ENCODE results near the gene POMGNT2.
A peak's percentile ranks its signal among the peaks of the same experiment; 100 is the strongest.

Gene POMGNT2

DNA sequence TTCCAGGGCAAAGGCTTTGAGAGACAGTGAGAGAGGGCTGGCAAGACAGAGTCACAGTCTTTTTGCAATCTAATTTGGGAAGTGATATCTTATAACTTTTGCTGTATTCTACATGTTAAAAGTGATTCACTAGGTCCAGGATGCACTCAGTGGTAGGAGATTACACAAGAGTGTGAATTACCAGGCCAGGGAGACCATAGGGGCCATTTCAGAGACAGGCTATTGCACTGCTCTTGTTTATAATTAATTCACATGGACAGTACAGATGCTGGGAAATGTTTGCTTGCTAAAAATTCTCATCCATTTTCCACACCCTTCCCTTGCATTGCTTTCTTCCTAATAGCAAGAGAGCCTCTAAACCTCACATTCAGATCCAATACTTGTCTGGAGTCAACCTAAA lies 22.6 kb upstream of the POMGNT2 start:
- DNase-seq (ENCODE audit: low read depth in 1 of 2, low spot score in 1 of 2): no peak
- no peak for TF ChIP-seq JUND (IDR thresholded peaks at IDR 0.05; ENCODE audit: low read depth)
- in situ Hi-C loops (cut with HindIII; ENCODE audit: low pct_unique_long_range_greater_than_20kb, low sequenced_read_pairs): no loop called here

DNA sequence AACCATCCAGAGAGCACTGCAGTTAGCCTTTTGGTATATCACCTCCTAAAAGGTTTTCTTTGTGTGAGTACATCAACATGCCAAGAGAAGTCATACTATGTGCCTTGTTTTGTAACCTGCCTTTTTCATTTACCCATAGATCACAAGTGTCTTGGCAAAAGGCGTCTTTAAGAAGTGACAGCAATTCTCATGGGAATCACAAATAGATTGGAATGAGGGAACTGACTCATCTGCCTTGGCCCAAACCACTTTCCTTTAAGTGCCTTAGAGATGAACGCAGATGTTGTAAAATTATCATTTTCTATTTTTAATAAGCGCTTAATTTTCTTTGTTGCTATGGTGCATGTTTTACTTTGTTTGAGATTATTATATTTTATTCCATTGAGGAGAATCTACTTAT lies 20.7 kb upstream of the POMGNT2 start:
- TF ChIP-seq JUND (IDR thresholded peaks at IDR 0.05; ENCODE audit: low read depth): no peak
- DNase-seq (ENCODE audit: low read depth in 1 of 2, low spot score in 1 of 2): no peak
- in situ Hi-C loops (cut with HindIII; ENCODE audit: low pct_unique_long_range_greater_than_20kb, low sequenced_read_pairs): no loop called here

DNA sequence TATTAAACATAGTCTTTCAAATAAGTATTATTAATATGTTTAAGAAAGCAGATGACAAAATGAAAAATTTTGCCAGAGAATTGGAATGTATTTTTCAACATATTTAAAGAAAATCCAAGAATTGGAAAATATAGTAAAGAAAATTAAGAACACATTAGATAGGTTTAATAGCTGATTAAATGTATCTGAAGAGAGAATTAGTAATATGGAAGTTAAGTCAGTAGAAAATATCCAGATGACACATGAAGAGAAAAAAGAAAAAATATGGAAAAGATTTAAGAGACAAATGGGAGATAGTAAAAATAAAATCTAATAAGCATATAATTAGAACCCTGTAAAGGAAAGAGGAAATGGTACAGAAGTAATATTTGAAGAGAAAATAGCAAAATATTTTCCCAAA lies 18.0 kb upstream of the POMGNT2 start:
- in situ Hi-C loops (cut with HindIII; ENCODE audit: low pct_unique_long_range_greater_than_20kb, low sequenced_read_pairs): no loop called here
- TF ChIP-seq JUND (IDR thresholded peaks at IDR 0.05; ENCODE audit: low read depth): no peak
- DNase-seq (ENCODE audit: low read depth in 1 of 2, low spot score in 1 of 2): no peak

DNA sequence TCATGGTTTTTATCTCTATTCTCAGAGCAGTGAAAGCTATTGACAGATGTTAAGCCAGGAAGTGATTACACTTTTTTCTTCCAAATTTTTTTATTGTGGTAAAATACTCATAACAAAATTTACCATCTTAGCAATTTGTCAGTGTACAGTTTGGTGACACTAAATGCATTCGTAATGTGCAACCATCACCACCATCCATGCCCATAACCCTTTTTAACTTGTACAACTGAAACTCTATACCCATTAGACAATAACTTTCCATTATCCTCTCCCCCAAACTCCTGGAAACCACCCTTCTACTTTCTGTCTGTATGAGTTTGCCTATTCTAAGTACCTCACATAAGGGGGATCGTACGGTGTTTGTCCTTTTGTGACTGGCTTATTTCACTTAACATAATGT lies 15.1 kb upstream of the POMGNT2 start:
- TF ChIP-seq JUND (IDR thresholded peaks at IDR 0.05; ENCODE audit: low read depth): no peak
- DNase-seq (ENCODE audit: low read depth in 1 of 2, low spot score in 1 of 2): no peak
- in situ Hi-C loops (cut with HindIII; ENCODE audit: low pct_unique_long_range_greater_than_20kb, low sequenced_read_pairs): no loop called here

DNA sequence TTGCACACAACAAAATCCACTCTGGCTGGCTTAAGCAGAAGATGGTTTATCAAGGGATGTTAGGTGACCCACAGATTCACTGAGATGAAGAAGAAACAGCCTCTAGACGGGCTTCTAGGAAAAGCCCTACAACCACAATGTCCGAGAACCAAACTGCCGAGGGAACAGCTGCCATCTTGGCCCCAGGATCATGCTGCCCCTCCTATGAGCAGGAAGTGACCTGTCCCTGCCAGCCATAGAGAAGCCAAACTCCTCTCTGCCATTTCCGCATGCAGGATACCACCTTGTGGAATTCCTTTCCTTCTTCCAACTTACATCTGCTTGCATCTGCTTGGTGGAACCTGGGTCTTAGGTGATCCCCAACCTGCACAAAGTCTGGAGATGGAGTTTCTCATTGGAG lies 11.4 kb upstream of the POMGNT2 start:
- in situ Hi-C loops (cut with HindIII; ENCODE audit: low pct_unique_long_range_greater_than_20kb, low sequenced_read_pairs): no loop called here

DNA sequence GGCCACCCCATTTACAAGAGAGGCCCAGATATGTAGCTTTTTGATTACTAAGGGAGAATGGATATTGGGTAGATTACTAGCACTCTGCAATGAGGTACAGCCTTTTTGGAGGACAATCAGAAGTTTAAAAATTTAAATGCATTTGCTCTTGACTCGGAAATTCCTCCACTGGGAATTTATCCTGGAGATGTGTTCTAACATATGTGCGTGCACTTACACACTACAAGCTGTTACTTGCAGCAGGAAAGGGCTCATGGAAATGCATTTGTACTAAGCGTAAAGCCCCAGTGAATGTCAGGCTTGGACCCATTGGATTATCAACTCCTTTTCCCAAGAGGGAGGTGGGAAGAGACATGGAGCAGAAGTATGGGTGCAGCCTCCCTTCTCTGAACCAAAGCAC lies 7.8 kb upstream of the POMGNT2 start:
- no peak for TF ChIP-seq JUND (IDR thresholded peaks at IDR 0.05; ENCODE audit: low read depth)
- in situ Hi-C loops (cut with HindIII; ENCODE audit: low pct_unique_long_range_greater_than_20kb, low sequenced_read_pairs): no loop called here
- DNase-seq (ENCODE audit: low read depth in 1 of 2, low spot score in 1 of 2): no peak

More for the DNA sequence above, 11.4 kb upstream of the POMGNT2 start:
- no peak for TF ChIP-seq JUND (IDR thresholded peaks at IDR 0.05; ENCODE audit: low read depth)
- no peak for DNase-seq (ENCODE audit: low read depth in 1 of 2, low spot score in 1 of 2)

DNA sequence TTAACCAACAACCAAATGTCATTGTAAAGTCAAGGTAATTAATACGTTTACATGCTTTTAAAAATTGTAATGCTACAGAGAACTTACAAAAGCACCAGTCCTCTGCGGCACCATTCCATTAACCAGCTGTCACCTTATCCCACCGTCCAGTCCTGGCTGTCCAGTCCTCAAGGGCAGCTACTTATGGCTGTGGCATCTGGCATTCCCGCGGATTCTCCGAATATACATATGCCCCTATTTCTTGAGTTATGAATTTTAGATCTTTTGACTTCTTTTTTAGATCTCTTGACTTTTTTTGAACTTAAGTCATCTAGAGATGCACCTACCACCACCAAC lies 382 bp upstream of the POMGNT2 start:
- TF ChIP-seq JUND (IDR thresholded peaks at IDR 0.05; ENCODE audit: low read depth): no peak
- in situ Hi-C loops (cut with HindIII; ENCODE audit: low pct_unique_long_range_greater_than_20kb, low sequenced_read_pairs): no loop called here
- no peak for DNase-seq (ENCODE audit: low read depth in 1 of 2, low spot score in 1 of 2)

- peak; percentile 26 to 38 for DNase-seq (ENCODE audit: low read depth in 1 of 2, low spot score in 1 of 2)
- in situ Hi-C loops (cut with HindIII; ENCODE audit: low pct_unique_long_range_greater_than_20kb, low sequenced_read_pairs): no loop called here
- TF ChIP-seq JUND (IDR thresholded peaks at IDR 0.05; ENCODE audit: low read depth): no peak
Observed at GRCh38 chr3:43104660-43105595, 951 bp downstream of the POMGNT2 start.

DNA sequence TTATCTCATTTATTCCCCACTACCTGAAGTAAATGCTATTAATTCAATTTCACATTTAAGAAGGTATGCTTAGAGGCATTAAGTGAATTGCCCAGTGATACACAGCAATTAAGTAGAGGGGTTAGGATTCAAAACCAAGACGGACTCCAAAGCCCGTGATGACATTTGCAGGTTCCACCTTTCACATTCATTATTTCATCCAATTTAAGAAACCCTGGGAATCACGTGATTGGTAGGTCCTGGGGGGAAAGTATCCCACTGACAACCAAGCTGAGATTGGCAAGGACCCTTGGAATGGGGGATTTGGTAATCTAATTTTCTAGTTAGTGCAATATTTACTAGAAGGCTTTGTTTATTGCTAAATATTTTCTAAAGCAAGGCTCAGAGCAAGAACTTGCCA lies 1.8 kb downstream of the POMGNT2 start:
- no peak for DNase-seq (ENCODE audit: low read depth in 1 of 2, low spot score in 1 of 2)
- TF ChIP-seq JUND (IDR thresholded peaks at IDR 0.05; ENCODE audit: low read depth): no peak
- in situ Hi-C loops (cut with HindIII; ENCODE audit: low pct_unique_long_range_greater_than_20kb, low sequenced_read_pairs): no loop called here

DNA sequence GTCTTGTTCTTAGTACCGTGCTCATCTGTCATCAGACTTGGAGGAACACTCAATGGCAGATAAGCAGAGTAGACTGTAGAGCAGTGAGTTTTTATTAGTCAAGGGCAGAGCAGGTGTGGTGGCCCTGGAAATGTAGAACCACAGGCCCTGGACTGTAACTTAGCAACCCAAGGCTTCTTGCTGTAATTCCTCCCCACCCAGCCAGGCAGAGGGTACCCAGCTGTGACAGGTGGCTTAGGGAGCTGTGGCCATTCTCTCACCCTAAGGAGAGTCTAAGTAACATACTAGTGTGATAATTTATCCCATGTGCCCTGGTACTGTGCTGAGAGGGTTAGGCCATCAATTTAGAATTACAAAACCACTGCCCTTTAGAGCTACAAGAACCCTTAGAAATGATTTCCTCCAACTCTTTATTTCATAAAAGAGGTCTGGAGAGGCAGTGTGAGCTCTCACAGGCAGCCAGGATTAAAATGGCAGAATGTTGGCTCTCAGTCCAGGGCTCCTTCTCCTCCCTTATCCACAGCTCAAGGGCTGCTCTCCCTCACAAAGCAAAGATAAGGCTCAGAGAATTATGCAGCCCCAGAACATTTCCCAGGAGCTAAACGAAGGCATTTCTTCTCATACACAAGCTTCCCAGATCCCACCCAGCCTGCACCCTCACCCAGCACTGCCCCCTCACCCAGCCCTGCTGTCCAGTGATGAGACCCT lies 3.0 kb downstream of the POMGNT2 start:
- in situ Hi-C loops (cut with HindIII; ENCODE audit: low pct_unique_long_range_greater_than_20kb, low sequenced_read_pairs): no loop called here
- TF ChIP-seq JUND (IDR thresholded peaks at IDR 0.05; ENCODE audit: low read depth): no peak
- DNase-seq (ENCODE audit: low read depth in 1 of 2, low spot score in 1 of 2): no peak

DNA sequence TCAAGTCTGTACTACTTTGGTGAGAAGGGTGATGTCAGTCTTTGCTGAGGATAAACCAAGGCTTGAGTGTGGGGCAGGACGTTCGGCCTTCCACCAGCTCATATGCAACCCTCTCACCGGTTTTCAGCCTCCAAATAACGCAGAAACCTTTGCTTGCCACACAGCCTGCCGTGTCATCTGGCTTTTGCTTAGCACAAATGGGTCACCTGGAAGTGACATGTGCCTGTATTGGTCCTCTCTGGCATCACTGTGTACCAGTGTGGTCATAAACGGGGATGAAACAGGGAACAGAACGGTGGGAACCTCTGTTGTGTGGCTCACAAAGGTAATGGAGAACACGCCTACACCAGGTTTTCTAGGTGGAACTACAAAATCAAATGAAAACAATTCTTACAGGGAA lies 7.1 kb downstream of the POMGNT2 start:
- in situ Hi-C loops (cut with HindIII; ENCODE audit: low pct_unique_long_range_greater_than_20kb, low sequenced_read_pairs): no loop called here
- DNase-seq (ENCODE audit: low read depth in 1 of 2, low spot score in 1 of 2): no peak
- TF ChIP-seq JUND (IDR thresholded peaks at IDR 0.05; ENCODE audit: low read depth): no peak

DNA sequence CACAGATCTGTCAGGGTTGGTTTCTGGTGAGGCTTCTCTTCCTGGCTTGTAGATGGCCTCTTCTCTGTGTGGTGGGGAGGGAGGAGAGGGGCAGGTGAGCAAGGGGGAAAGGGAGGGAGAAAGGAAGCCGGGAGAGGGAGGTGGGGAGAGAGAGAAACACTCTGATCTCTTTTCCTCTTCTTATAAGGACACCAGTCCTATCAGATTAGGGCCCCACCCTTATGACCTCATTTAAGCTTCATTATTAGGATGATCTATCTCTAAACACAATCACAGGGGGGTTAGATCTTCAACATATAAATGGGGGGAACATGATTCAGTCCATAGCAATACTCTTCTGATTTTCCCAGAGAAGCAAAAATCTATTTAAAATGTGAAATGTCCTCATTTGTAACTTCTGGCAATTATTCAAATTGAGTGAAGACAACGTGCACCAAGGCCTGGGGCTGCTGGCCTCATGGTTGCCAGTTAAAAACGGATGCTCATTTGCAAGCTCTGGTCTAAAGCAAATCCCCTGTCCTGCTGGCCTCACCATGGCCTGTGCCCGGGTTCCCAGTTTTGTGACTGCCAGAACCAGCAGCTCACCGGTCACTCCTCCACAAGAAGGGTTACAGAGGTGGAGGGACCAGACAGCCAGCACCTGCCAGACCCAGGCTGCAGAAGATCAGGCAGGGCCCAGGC lies 8.3 kb downstream of the POMGNT2 start:
- no peak for TF ChIP-seq JUND (IDR thresholded peaks at IDR 0.05; ENCODE audit: low read depth)
- in situ Hi-C loops (cut with HindIII; ENCODE audit: low pct_unique_long_range_greater_than_20kb, low sequenced_read_pairs): no loop called here

GRCh38 chr3:43096761-43097160 lies 9.1 kb downstream of the POMGNT2 start:
- in situ Hi-C loops (cut with HindIII; ENCODE audit: low pct_unique_long_range_greater_than_20kb, low sequenced_read_pairs): no loop called here

More for the DNA sequence above, 8.3 kb downstream of the POMGNT2 start:
- DNase-seq (ENCODE audit: low read depth in 1 of 2, low spot score in 1 of 2): no peak

More at GRCh38 chr3:43096761-43097160, 9.1 kb downstream of the POMGNT2 start:
- TF ChIP-seq JUND (IDR thresholded peaks at IDR 0.05; ENCODE audit: low read depth): no peak
- DNase-seq (ENCODE audit: low read depth in 1 of 2, low spot score in 1 of 2): no peak

Measured in T47D (cell line).